HEK293 (cell line): ENCODE data around the gene TLE1.

ENCODE experiments used
- AEBP2 ChIP-seq: fragments of 450-650 bp; formaldehyde crosslinking; IDR thresholded peaks from 2 replicates; pipeline ENCODE4 v1.5.1; 2016; ENCODE audit warnings: missing biosample characterization, missing genetic modification characterization, borderline replicate concordance
- BCL11B ChIP-seq: fragments of 450-650 bp; formaldehyde crosslinking; IDR thresholded peaks from 2 replicates; pipeline ENCODE4 v1.5.1; 2016; ENCODE audit warnings: low read depth, missing biosample characterization, missing genetic modification characterization
- GFI1B ChIP-seq: fragments of 450-650 bp; formaldehyde crosslinking; IDR thresholded peaks from 2 replicates; pipeline ENCODE4 v1.5.1; 2016; ENCODE audit warnings: missing biosample characterization, missing genetic modification characterization
- OSR2 ChIP-seq: fragments of 450-650 bp; formaldehyde crosslinking; IDR thresholded peaks from 2 replicates; pipeline ENCODE4 v1.5.1; 2016; ENCODE audit warnings: missing biosample characterization, missing genetic modification characterization
- OVOL3 ChIP-seq: fragments of 450-650 bp; formaldehyde crosslinking; IDR thresholded peaks from 2 replicates; pipeline ENCODE4 v1.5.1; 2016; ENCODE audit warnings: missing biosample characterization, missing genetic modification characterization
- PATZ1 ChIP-seq: fragments of 450-650 bp; formaldehyde crosslinking; IDR thresholded peaks from 2 replicates; pipeline ENCODE4 v1.5.1; 2016; ENCODE audit warnings: missing biosample characterization, missing genetic modification characterization
- SCRT2 ChIP-seq: fragments of 450-650 bp; formaldehyde crosslinking; IDR thresholded peaks from 2 replicates; pipeline ENCODE4 v1.5.1; 2016; ENCODE audit warnings: missing biosample characterization, missing genetic modification characterization
- TRIM28 ChIP-seq: IDR thresholded peaks from 2 replicates; pipeline ENCODE4 v1.6.1; 2011; ENCODE audit warnings: low read length, control low read depth, borderline replicate concordance
- ZBTB49 ChIP-seq: fragments of 450-650 bp; formaldehyde crosslinking; IDR thresholded peaks from 2 replicates; pipeline ENCODE4 v1.5.1; 2016; ENCODE audit warnings: missing biosample characterization, missing genetic modification characterization, low read depth
- ZBTB8A ChIP-seq: fragments of 450-650 bp; formaldehyde crosslinking; IDR thresholded peaks from 2 replicates; pipeline ENCODE4 v1.5.1; 2016; ENCODE audit warnings: missing biosample characterization, missing genetic modification characterization
- ZEB2 ChIP-seq: fragments of 450-650 bp; formaldehyde crosslinking; IDR thresholded peaks from 2 replicates; pipeline ENCODE4 v1.5.1; 2016; ENCODE audit warnings: missing biosample characterization, missing genetic modification characterization
- ZFP37 ChIP-seq: fragments of 450-650 bp; formaldehyde crosslinking; IDR thresholded peaks from 2 replicates; pipeline ENCODE4 v1.5.1; 2016; ENCODE audit warnings: missing biosample characterization, missing genetic modification characterization
- ZNF133 ChIP-seq: fragments of 450-650 bp; formaldehyde crosslinking; IDR thresholded peaks from 2 replicates; pipeline ENCODE4 v1.5.1; 2016; ENCODE audit warnings: missing biosample characterization, missing genetic modification characterization
- ZNF16 ChIP-seq: fragments of 450-650 bp; formaldehyde crosslinking; IDR thresholded peaks from 2 replicates; pipeline ENCODE4 v1.5.1; 2016; ENCODE audit warnings: low read depth, missing biosample characterization, missing genetic modification characterization
- ZNF175 ChIP-seq: fragments of 450-650 bp; formaldehyde crosslinking; IDR thresholded peaks from 2 replicates; pipeline ENCODE4 v1.5.1; 2016; ENCODE audit warnings: missing biosample characterization, missing genetic modification characterization
- ZNF184 ChIP-seq: fragments of 450-650 bp; IDR thresholded peaks from 2 replicates; pipeline ENCODE4 v1.5.1; 2018; ENCODE audit warnings: missing biosample characterization, mild to moderate bottlenecking, missing genetic modification characterization
- ZNF223 ChIP-seq: fragments of 450-650 bp; formaldehyde crosslinking; IDR thresholded peaks from 2 replicates; pipeline ENCODE4 v1.5.1; 2016; ENCODE audit warnings: missing biosample characterization, missing genetic modification characterization
- ZNF26 ChIP-seq: fragments of 450-650 bp; formaldehyde crosslinking; IDR thresholded peaks from 2 replicates; pipeline ENCODE4 v1.5.1; 2016; ENCODE audit warnings: missing biosample characterization, missing genetic modification characterization
- ZNF473 ChIP-seq: fragments of 450-650 bp; formaldehyde crosslinking; IDR thresholded peaks from 2 replicates; pipeline ENCODE4 v1.5.1; 2017; ENCODE audit warnings: missing biosample characterization, missing genetic modification characterization
- ZNF48 ChIP-seq: fragments of 450-650 bp; formaldehyde crosslinking; IDR thresholded peaks from 2 replicates; pipeline ENCODE4 v1.5.1; 2016; ENCODE audit warnings: missing biosample characterization, missing genetic modification characterization
- ZNF488 ChIP-seq: fragments of 450-650 bp; formaldehyde crosslinking; IDR thresholded peaks from 2 replicates; pipeline ENCODE4 v1.5.1; 2016; ENCODE audit warnings: missing biosample characterization, missing genetic modification characterization
- ZNF514 ChIP-seq: fragments of 450-650 bp; formaldehyde crosslinking; IDR thresholded peaks from 2 replicates; pipeline ENCODE4 v1.5.1; 2016; ENCODE audit warnings: missing biosample characterization, missing genetic modification characterization
- ZNF548 ChIP-seq: fragments of 450-650 bp; formaldehyde crosslinking; IDR thresholded peaks from 2 replicates; pipeline ENCODE4 v1.5.1; 2016; ENCODE audit warnings: missing biosample characterization, missing genetic modification characterization
- ZNF580 ChIP-seq: fragments of 450-650 bp; formaldehyde crosslinking; IDR thresholded peaks from 2 replicates; pipeline ENCODE4 v1.5.1; 2016; ENCODE audit warnings: missing biosample characterization, missing genetic modification characterization
- ZNF610 ChIP-seq: fragments of 450-650 bp; formaldehyde crosslinking; IDR thresholded peaks from 2 replicates; pipeline ENCODE4 v1.5.1; 2016; ENCODE audit warnings: missing biosample characterization, missing genetic modification characterization, borderline replicate concordance
- ZNF621 ChIP-seq: fragments of 450-650 bp; formaldehyde crosslinking; IDR thresholded peaks from 2 replicates; pipeline ENCODE4 v1.5.1; 2017; ENCODE audit warnings: missing biosample characterization, missing genetic modification characterization
- ZNF639 ChIP-seq: fragments of 450-650 bp; formaldehyde crosslinking; IDR thresholded peaks from 2 replicates; pipeline ENCODE4 v1.5.1; 2016; ENCODE audit warnings: missing biosample characterization, missing genetic modification characterization
- ZNF645 ChIP-seq: fragments of 450-650 bp; formaldehyde crosslinking; IDR thresholded peaks from 2 replicates; pipeline ENCODE4; 2016; ENCODE audit warnings: missing biosample characterization, missing genetic modification characterization
- ZNF677 ChIP-seq: fragments of 450-650 bp; IDR thresholded peaks from 2 replicates; pipeline ENCODE4 v1.5.0; 2018; ENCODE audit warnings: missing biosample characterization, mild to moderate bottlenecking, missing genetic modification characterization, moderate library complexity
- ZNF707 ChIP-seq: fragments of 450-650 bp; formaldehyde crosslinking; IDR thresholded peaks from 2 replicates; pipeline ENCODE4 v1.5.1; 2016; ENCODE audit warnings: missing biosample characterization, missing genetic modification characterization
- ZNF776 ChIP-seq: fragments of 450-650 bp; formaldehyde crosslinking; IDR thresholded peaks from 2 replicates; pipeline ENCODE4 v1.5.0; 2017; ENCODE audit warnings: missing biosample characterization, missing genetic modification characterization, borderline replicate concordance

TLE1 gene

GRCh38 chr9:81661339-81661738 is 28.0 kb downstream of the TLE1 start (continued):
- TF ChIP-seq AEBP2: no peak
- TF ChIP-seq ZNF223 (tag by site-specific recombination): no peak
- TF ChIP-seq ZFP37 (tag by site-specific recombination): no peak
- TF ChIP-seq BCL11B (tag by site-specific recombination): no peak; the same call in 1 of the 2 replicates
- TF ChIP-seq ZNF133 (tag by site-specific recombination): no peak
- no peak for TF ChIP-seq PATZ1 (tag by site-specific recombination)
- no peak for TF ChIP-seq ZEB2
- TF ChIP-seq ZNF707 (tag by site-specific recombination): no peak
- TF ChIP-seq ZNF610 (tag by site-specific recombination): peak; percentile 39; the same call in 1 of the 2 replicates
- TF ChIP-seq ZNF184: no peak
- TF ChIP-seq ZNF580 (tag by site-specific recombination): peak; percentile 37; the same call in 1 of the 2 replicates
- TF ChIP-seq ZNF16 (tag by site-specific recombination): no peak
- TF ChIP-seq ZNF677 (tag by site-specific recombination): no peak
- no peak for TF ChIP-seq ZNF48 (tag by site-specific recombination)
- TF ChIP-seq ZNF548 (tag by site-specific recombination): no peak
- no peak; the same call in 1 of the 2 replicates for TF ChIP-seq GFI1B (tag by site-specific recombination)
- 0 out of 2 replicates have a peak, but pooled peaks have one; percentile 33 for TF ChIP-seq ZBTB8A (tag by site-specific recombination)
- no peak for TF ChIP-seq ZNF175 (tag by site-specific recombination)
- peak; percentile 89 for TF ChIP-seq OSR2 (tag by site-specific recombination)
- TF ChIP-seq ZNF645 (tag by site-specific recombination): no peak
- 0 out of 2 replicates have a peak, but pooled peaks have one; percentile 24 for TF ChIP-seq ZNF488
- no peak for TF ChIP-seq ZNF514 (tag by site-specific recombination)
- no peak for TF ChIP-seq SCRT2 (tag by site-specific recombination)
- TF ChIP-seq ZNF639 (tag by site-specific recombination): no peak
- no peak for TF ChIP-seq TRIM28
- no peak for TF ChIP-seq OVOL3 (tag by site-specific recombination)
- TF ChIP-seq ZBTB49: no peak
- no peak for TF ChIP-seq ZNF473
- TF ChIP-seq ZNF621 (tag by site-specific recombination): no peak
- no peak for TF ChIP-seq ZNF26 (tag by site-specific recombination)
- no peak for TF ChIP-seq ZNF776 (tag by site-specific recombination)
